ENCODE results near the gene COQ8A.

DNA sequence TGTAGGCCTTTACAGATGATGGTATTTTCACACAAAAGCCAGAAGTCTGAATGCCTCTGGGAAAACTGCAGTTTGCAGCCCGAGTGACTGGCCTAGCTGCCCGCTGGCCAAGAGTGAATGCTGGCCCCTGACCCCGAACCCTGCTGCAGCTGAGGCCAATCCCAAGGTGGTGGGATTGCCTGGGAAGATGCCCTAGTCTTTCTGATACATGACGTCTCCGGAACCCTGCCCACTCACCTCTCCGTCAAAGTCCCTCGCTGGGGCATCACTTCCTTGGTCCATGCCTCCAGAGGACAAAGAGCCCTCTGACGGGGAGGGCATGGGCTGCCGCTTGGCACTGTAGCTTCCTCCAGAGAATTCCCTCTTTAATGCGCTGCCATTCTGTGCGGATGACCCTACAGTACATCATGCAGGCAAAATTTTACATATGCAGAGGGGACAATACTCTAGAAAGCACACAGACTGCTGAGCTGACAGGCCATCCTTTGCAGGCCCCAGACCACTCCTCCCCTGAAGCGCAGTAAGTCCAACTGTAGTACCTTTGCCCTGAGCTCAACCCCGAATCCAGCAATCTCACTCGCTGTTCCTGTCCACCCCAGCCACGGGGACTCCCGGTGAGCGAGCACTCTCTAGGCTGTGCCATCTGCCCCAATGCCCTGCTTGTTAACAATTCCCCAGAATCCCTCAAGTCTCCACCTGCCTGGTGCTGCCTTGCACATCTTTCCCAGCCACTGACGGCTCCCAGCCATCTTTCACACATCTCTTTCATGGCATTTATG is 54.7 kb downstream of the COQ8A start:
- TF ChIP-seq, protein P1, sequence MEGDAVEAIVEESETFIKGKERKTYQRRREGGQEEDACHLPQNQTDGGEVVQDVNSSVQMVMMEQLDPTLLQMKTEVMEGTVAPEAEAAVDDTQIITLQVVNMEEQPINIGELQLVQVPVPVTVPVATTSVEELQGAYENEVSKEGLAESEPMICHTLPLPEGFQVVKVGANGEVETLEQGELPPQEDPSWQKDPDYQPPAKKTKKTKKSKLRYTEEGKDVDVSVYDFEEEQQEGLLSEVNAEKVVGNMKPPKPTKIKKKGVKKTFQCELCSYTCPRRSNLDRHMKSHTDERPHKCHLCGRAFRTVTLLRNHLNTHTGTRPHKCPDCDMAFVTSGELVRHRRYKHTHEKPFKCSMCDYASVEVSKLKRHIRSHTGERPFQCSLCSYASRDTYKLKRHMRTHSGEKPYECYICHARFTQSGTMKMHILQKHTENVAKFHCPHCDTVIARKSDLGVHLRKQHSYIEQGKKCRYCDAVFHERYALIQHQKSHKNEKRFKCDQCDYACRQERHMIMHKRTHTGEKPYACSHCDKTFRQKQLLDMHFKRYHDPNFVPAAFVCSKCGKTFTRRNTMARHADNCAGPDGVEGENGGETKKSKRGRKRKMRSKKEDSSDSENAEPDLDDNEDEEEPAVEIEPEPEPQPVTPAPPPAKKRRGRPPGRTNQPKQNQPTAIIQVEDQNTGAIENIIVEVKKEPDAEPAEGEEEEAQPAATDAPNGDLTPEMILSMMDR (IDR thresholded peaks at IDR 0.05): no peak
- TF ChIP-seq POLR2AphosphoS5 (IDR thresholded peaks at IDR 0.05): no peak
